ENCODE results near the gene PI4KB.

Gene PI4KB

GRCh38 chr1:151311589-151312331 lies 15.5 kb downstream of the PI4KB start:
- DNase-seq (ENCODE audit: low spot score), result no peak

GRCh38 chr1:151311011-151311410 lies 16.2 kb downstream of the PI4KB start:
- no peak for DNase-seq (ENCODE audit: low spot score)

GRCh38 chr1:151309811-151310323 lies 17.3 kb downstream of the PI4KB start:
- DNase-seq (ENCODE audit: low spot score), result peak; percentile 49

GRCh38 chr1:151294742-151295462 lies 32.3 kb downstream of the PI4KB start:
- no peak for DNase-seq (ENCODE audit: low spot score)

- no peak for DNase-seq (ENCODE audit: low spot score)
These were observed 34.1 kb downstream of the PI4KB start for GRCh38 chr1:151293093-151293492.

- no peak for DNase-seq (ENCODE audit: low spot score)
These were observed 34.8 kb downstream of the PI4KB start for GRCh38 chr1:151292207-151293030.

- no peak for DNase-seq (ENCODE audit: low spot score)
These were observed 36.4 kb downstream of the PI4KB start for GRCh38 chr1:151290709-151291303.

- no peak for DNase-seq (ENCODE audit: low spot score)
These were observed 37.1 kb downstream of the PI4KB start for GRCh38 chr1:151289991-151290708.

GRCh38 chr1:151289080-151289935 lies 37.9 kb downstream of the PI4KB start:
- DNase-seq (ENCODE audit: low spot score), result no peak

- no peak for DNase-seq (ENCODE audit: low spot score)
These were observed 38.7 kb downstream of the PI4KB start for GRCh38 chr1:151288502-151288901.

GRCh38 chr1:151287767-151288500 lies 39.3 kb downstream of the PI4KB start:
- no peak for DNase-seq (ENCODE audit: low spot score)

GRCh38 chr1:151287341-151287699 lies 39.9 kb downstream of the PI4KB start:
- DNase-seq (ENCODE audit: low spot score), result no peak

- no peak for DNase-seq (ENCODE audit: low spot score)
These were observed 40.4 kb downstream of the PI4KB start for GRCh38 chr1:151286619-151287340.

GRCh38 chr1:151284013-151284577 lies 43.1 kb downstream of the PI4KB start:
- no peak for DNase-seq (ENCODE audit: low spot score)

GRCh38 chr1:151282883-151283725 lies 44.1 kb downstream of the PI4KB start:
- DNase-seq (ENCODE audit: low spot score), result peak; percentile 69

- peak; percentile 96 for DNase-seq (ENCODE audit: low spot score)
These were observed 45.0 kb downstream of the PI4KB start, which contains the start of gene ZNF687 for GRCh38 chr1:151281969-151282882. Gene ZNF687 (plus strand): TSS chr1:151282299. CDS start chr1:151286292, 3,993 bp downstream.

Measured in iPS-NIHi11 (cell line).